Ovary (tissue), 3 donors: ENCODE data around the gene PRELID2.

ENCODE experiments used
- CTCF ChIP-seq, 3 donors: fragments of 450-650 bp in 2 of 3; fragments of 200-600 bp in 1 of 3; IDR thresholded peaks; one replicate each; pipeline versions ENCODE4 v1.5.1 to v1.8.0; 2016 to 2022; ENCODE audit warnings: antibody characterized with exemption in 3 of 3, mild to moderate bottlenecking in 1 of 3
- EP300 ChIP-seq: sonication (generic); formaldehyde crosslinking; IDR thresholded peaks from one replicate; pipeline ENCODE4 v1.6.1; 2017; ENCODE audit warnings: antibody characterized with exemption
- POLR2A ChIP-seq: fragments of 450-650 bp; IDR thresholded peaks from one replicate; pipeline ENCODE4 v1.6.1; 2017; ENCODE audit warnings: antibody characterized with exemption, mild to moderate bottlenecking, moderate library complexity
- donor health status: DM: no; HTN: no; CAD: no.

DNA sequence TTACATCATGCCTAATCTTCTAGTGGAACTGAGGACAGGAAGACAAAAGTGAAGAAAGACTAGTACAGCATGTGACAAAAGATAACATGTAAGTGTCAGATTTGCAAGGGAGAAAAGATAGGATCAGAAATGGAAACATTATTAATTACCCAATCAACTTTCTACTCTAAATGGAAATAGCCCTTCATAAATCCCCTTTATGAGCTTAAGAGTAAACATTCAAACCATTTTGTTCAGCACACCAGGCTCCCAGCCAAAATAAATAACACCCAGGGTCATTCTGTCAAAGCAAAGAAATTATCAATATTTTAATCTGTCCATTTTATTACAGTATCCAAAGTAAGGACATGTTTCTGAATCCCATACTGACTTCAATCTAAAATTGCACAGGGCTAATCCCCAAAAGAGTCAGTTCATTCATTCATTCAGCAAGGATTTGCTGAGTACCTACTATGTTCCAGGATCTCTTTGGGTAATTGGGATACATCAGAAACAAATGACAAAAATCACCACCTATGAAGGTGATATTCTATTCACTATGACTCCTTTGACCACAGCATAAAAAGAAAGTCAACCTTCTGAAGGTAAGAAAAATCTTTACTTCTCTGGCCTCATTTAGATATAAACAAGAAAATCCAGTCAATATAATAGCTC, 5.3 kb downstream of the PRELID2 start:
- no peak for TF ChIP-seq CTCF (IDR thresholded peaks at IDR 0.05)
- TF ChIP-seq POLR2A = no peak
- no peak for TF ChIP-seq EP300
